WTC11 (cell line): ENCODE results near the gene GNLY. TPM values are rescaled to one million over a fixed set of nuclear protein-coding genes. Genes with fewer than 3 reads are reported as not detected.

ENCODE experiments used
- ATAC-seq: fragments of 200-7000 bp; cut with Tn5 transposase; 2 replicates; pipeline ENCODE4 v1.10.0; 2021; ENCODE audit warnings: mild to moderate bottlenecking, moderate library complexity
- CTCF ChIA-PET: fragments of 300-600 bp; sonication (Branson Sonifier 250); formaldehyde crosslinking; loops from one replicate; lab custom pipeline; 2021; ENCODE audit warnings: antibody characterized with exemption; lab: Charles Lee
- POLR2A ChIA-PET: fragments of 350-600 bp; sonication (Branson Sonifier 250); formaldehyde crosslinking; loops from one replicate; lab custom pipeline; 2021; ENCODE audit warnings: antibody characterized with exemption; lab: Charles Lee
- DNase-seq: peaks from one replicate; pipeline ENCODE4 v3.0.0; 2021; ENCODE audit warnings: low spot score
- H3K27ac Mint-ChIP-seq: 2 replicates; pipeline ENCODE4 v1.8.0; 2021; ENCODE audit warnings: mixed read lengths
- H3K27me3 Mint-ChIP-seq: 2 replicates; pipeline ENCODE4 v1.8.0; 2021; ENCODE audit warnings: low read depth, mild to moderate bottlenecking, moderate library complexity, mixed read lengths
- H3K36me3 Mint-ChIP-seq: 2 replicates; pipeline ENCODE4 v1.8.0; 2021; ENCODE audit warnings: mixed read lengths
- H3K4me1 Mint-ChIP-seq: 2 replicates; pipeline ENCODE4 v1.8.0; 2022; ENCODE audit warnings: mixed read lengths
- H3K4me3 Mint-ChIP-seq: 2 replicates; pipeline ENCODE4 v1.8.0; 2021; ENCODE audit warnings: mild to moderate bottlenecking, moderate library complexity, mixed read lengths
- H3K9me3 Mint-ChIP-seq: 2 replicates; pipeline ENCODE4 v1.8.0; 2021; ENCODE audit warnings: mixed read lengths
- CDX4 ChIP-seq: fragments of 250-450 bp; sonication (Bioruptor Pico); IDR thresholded peaks from 2 replicates; pipeline ENCODE4 v1.9.0; 2021; ENCODE audit warnings: moderate library complexity, mild to moderate bottlenecking, inconsistent platforms, borderline replicate concordance
- CREM ChIP-seq: sonication (generic); formaldehyde crosslinking; IDR thresholded peaks from 2 replicates; pipeline ENCODE4 v1.8.1; 2022; ENCODE audit warnings: mild to moderate bottlenecking, missing genetic modification reagents, moderate library complexity
- CTCF ChIP-seq: fragments of 200-600 bp; IDR thresholded peaks from 2 replicates; pipeline ENCODE4 v1.8.0; 2022; ENCODE audit warnings: antibody characterized with exemption
- E2F5 ChIP-seq: sonication (generic); formaldehyde crosslinking; IDR thresholded peaks from 2 replicates; pipeline ENCODE4 v1.8.1; 2022; ENCODE audit warnings: mild to moderate bottlenecking, moderate library complexity, missing genetic modification reagents
- ELF4 ChIP-seq: sonication (generic); formaldehyde crosslinking; IDR thresholded peaks from 2 replicates; pipeline ENCODE4 v1.8.1; 2022; ENCODE audit warnings: low read depth, mild to moderate bottlenecking, moderate library complexity, missing genetic modification reagents
- EMX1 ChIP-seq: fragments of 250-450 bp; sonication (Bioruptor Pico); IDR thresholded peaks from 2 replicates; pipeline ENCODE4 v1.8.0; 2021; ENCODE audit warnings: mild to moderate bottlenecking
- ESRRA ChIP-seq: sonication (generic); formaldehyde crosslinking; IDR thresholded peaks from 2 replicates; pipeline ENCODE4 v1.8.1; 2022; ENCODE audit warnings: mild to moderate bottlenecking, missing genetic modification reagents, borderline replicate concordance
- MAX ChIP-seq: sonication (generic); formaldehyde crosslinking; IDR thresholded peaks from 2 replicates; pipeline ENCODE4 v1.8.0; 2022; ENCODE audit warnings: mild to moderate bottlenecking, missing genetic modification reagents
- MLX ChIP-seq: sonication (generic); formaldehyde crosslinking; IDR thresholded peaks from 2 replicates; pipeline ENCODE4 v1.8.1; 2023; ENCODE audit warnings: mild to moderate bottlenecking, missing genetic modification reagents, moderate library complexity
- OVOL2 ChIP-seq: fragments of 250-450 bp; sonication (Bioruptor Pico); IDR thresholded peaks from 2 replicates; pipeline ENCODE4 v1.9.0; 2021; ENCODE audit warnings: mild to moderate bottlenecking, borderline replicate concordance
- RORB ChIP-seq: fragments of 250-450 bp; sonication (Bioruptor Pico); IDR thresholded peaks from 2 replicates; pipeline ENCODE4 v1.9.0; 2021; ENCODE audit warnings: mild to moderate bottlenecking
- SMAD4 ChIP-seq: sonication (generic); formaldehyde crosslinking; IDR thresholded peaks from 2 replicates; pipeline ENCODE4 v1.8.0; 2022; ENCODE audit warnings: mild to moderate bottlenecking, missing genetic modification reagents
- SOX15 ChIP-seq: fragments of 250-450 bp; sonication (Bioruptor Pico); IDR thresholded peaks from 2 replicates; pipeline ENCODE4 v1.9.0; 2021; ENCODE audit warnings: mild to moderate bottlenecking
- STAT6 ChIP-seq: sonication (generic); formaldehyde crosslinking; conservative IDR thresholded peaks from 2 replicates; pipeline ENCODE4 v1.8.1; 2023; ENCODE audit warnings: mild to moderate bottlenecking, low read depth, missing genetic modification reagents, moderate library complexity
- ZNF396 ChIP-seq: fragments of 250-450 bp; sonication (Bioruptor Pico); IDR thresholded peaks from 2 replicates; pipeline ENCODE4 v1.8.0; 2021; ENCODE audit warnings: mild to moderate bottlenecking, moderate library complexity, borderline replicate concordance
- ZNF416 ChIP-seq: fragments of 250-450 bp; sonication (Bioruptor Pico); IDR thresholded peaks from 2 replicates; pipeline ENCODE4 v1.9.0; 2021; ENCODE audit warnings: mild to moderate bottlenecking, inconsistent platforms
- ZNF671 ChIP-seq: fragments of 250-450 bp; sonication (Bioruptor Pico); IDR thresholded peaks from 2 replicates; pipeline ENCODE4 v1.8.0; 2021; ENCODE audit warnings: mild to moderate bottlenecking
- total RNA-seq: library from RNA; stranded (reverse); gene quantifications from 3 replicates; pipeline ENCODE4 v1.2.3, GENCODE V29; 2021

The GNLY gene
- total RNA-seq, 1 experiment from 2014 or later = not detected

- H3K36me3 Mint-ChIP-seq = no peaks in the 10 kb centered on the region
- DNase-seq (peak; percentile 92), ATAC-seq (peak; percentile 98)
- H3K27ac Mint-ChIP-seq = no peak overlapping the region
- H3K27me3 Mint-ChIP-seq = no peaks in the 10 kb centered on the region; the same call in 1 of the 2 replicates
- H3K4me1 Mint-ChIP-seq = no peaks in the 10 kb centered on the region
- POLR2A ChIA-PET = no interaction called here
- TF ChIP-seq SMAD4 (CRISPR knock-in tag) = no peak
- peak; percentile 86 for TF ChIP-seq CTCF
- no peak for TF ChIP-seq ZNF416 (CRISPR knock-in tag)
- H3K4me3 Mint-ChIP-seq = no peak overlapping the region
- H3K9me3 Mint-ChIP-seq = no peaks in the 10 kb centered on the region
- CTCF ChIA-PET = interaction anchor here (0.6 to 2.3 kb wide), 52 partner anchors 9 to 411 kb away, joined by 3 to 100 read pairs (median 7); partner anchors contain the start of genes ATOH8 and VAMP8
Measured at GRCh38 chr2:85728883-85729824, 35.0 kb downstream of the GNLY start.

GRCh38 chr2:85729825-85730510 is 35.8 kb downstream of the GNLY start:
- Mint-ChIP-seq H3K27me3 (no peaks in the 10 kb centered on the region; the same call in 1 of the 2 replicates), H3K27ac (no peak overlapping the region), H3K4me3 (no peak overlapping the region), H3K4me1 (no peaks in the 10 kb centered on the region), H3K36me3 (no peaks in the 10 kb centered on the region), H3K9me3 (no peaks in the 10 kb centered on the region)
- ChIA-PET CTCF (interaction anchor here (1.0 to 2.3 kb wide), 22 partner anchors 8 to 138 kb away, joined by 3 to 100 read pairs (median 15); partner anchors contain the start of gene ATOH8), POLR2A (no interaction called here)
- no peak for ATAC-seq
- TF ChIP-seq CREM (CRISPR knock-in tag) (no peak), RORB (CRISPR knock-in tag) (no peak), ESRRA (CRISPR knock-in tag) (no peak), SOX15 (CRISPR knock-in tag) (no peak), OVOL2 (CRISPR knock-in tag) (no peak), ZNF396 (CRISPR knock-in tag) (no peak)
- DNase-seq = no peak

GRCh38 chr2:85730686-85731230 is 36.6 kb downstream of the GNLY start:
- Mint-ChIP-seq H3K9me3 (no peaks in the 10 kb centered on the region), H3K4me3 (no peak overlapping the region), H3K4me1 (no peaks in the 10 kb centered on the region), H3K27ac (no peak overlapping the region), H3K27me3 (no peaks in the 10 kb centered on the region; the same call in 1 of the 2 replicates), H3K36me3 (no peaks in the 10 kb centered on the region)
- TF ChIP-seq ELF4 (no peak), STAT6 (no peak), E2F5 (CRISPR knock-in tag) (no peak), CDX4 (CRISPR knock-in tag) (no peak), ZNF671 (CRISPR knock-in tag) (no peak), MLX (CRISPR knock-in tag) (no peak), OVOL2 (CRISPR knock-in tag) (no peak), SMAD4 (CRISPR knock-in tag) (no peak), MAX (CRISPR knock-in tag) (no peak), EMX1 (CRISPR knock-in tag) (no peak)
- no peak for DNase-seq
- ChIA-PET CTCF (no interaction called here), POLR2A (no interaction called here)
- ATAC-seq = no peak
